CD14-positive monocyte (primary cell): Measurements from ENCODE around the gene CFAP92. TPM values are rescaled to one million over a fixed set of nuclear protein-coding genes. Genes with fewer than 3 reads are reported as not detected.

Experiments
- DNase-seq, 3 donors: peaks; one replicate each; pipeline ENCODE4 v3.0.0-alpha.2; 2011 to 2022
- H2AFZ ChIP-seq: 2 replicates; pipeline ENCODE4 v1.6.0; 2012; ENCODE audit warnings: mild to moderate bottlenecking, low read depth, low read length, inconsistent platforms; ENCODE audit not compliant: insufficient read depth, poor library complexity, severe bottlenecking
- H3K27ac ChIP-seq, 2 donors: 1 replicate in 1 of 2; 2 replicates in 1 of 2; pipeline ENCODE4 v1.5.1; 2012 to 2013; ENCODE audit warnings: low read length in 2 of 2, control low read depth in 1 of 2, inconsistent platforms in 1 of 2, low read depth in 1 of 2, mild to moderate bottlenecking in 1 of 2
- H3K27me3 ChIP-seq, 2 donors: one replicate each; pipeline versions ENCODE4 v1.6.0 to v1.6.1; 2011 to 2013; ENCODE audit warnings: low read length in 2 of 2; ENCODE audit not compliant: control insufficient read depth in 2 of 2, insufficient read depth in 2 of 2
- H3K36me3 ChIP-seq, 2 donors: replicated peaks in 1 of 2; 1 replicate in 1 of 2; 2 replicates in 1 of 2; pipeline versions ENCODE4 v1.5.1 to v1.6.1; 2012 to 2013; ENCODE audit warnings: low read length in 2 of 2, control low read depth in 1 of 2, inconsistent platforms in 1 of 2, mild to moderate bottlenecking in 1 of 2; ENCODE audit not compliant: insufficient read depth in 2 of 2, control insufficient read depth in 1 of 2
- H3K4me1 ChIP-seq, 2 donors: 1 replicate in 1 of 2; 2 replicates in 1 of 2; pipeline versions ENCODE4 v1.5.1 to v1.6.1; 2012 to 2013; ENCODE audit warnings: low read length in 2 of 2, control low read depth in 1 of 2, inconsistent platforms in 1 of 2, mild to moderate bottlenecking in 1 of 2, moderate library complexity in 1 of 2; ENCODE audit not compliant: insufficient read depth in 2 of 2, control insufficient read depth in 1 of 2
- H3K4me2 ChIP-seq: replicated peaks from 2 replicates; pipeline ENCODE3; 2012; ENCODE audit warnings: low read length, moderate library complexity, mild to moderate bottlenecking; ENCODE audit not compliant: poor library complexity, severe bottlenecking; ENCODE audit errors: extremely low read depth
- H3K4me3 ChIP-seq, 3 experiments: fragments of 200-600 bp in 1 of 3; sonication (generic) in 1 of 3; replicated peaks in 1 of 3; 1 replicate in 2 of 3; 2 replicates in 1 of 3; pipeline ENCODE4 v1.5.1; 2011 to 2013; ENCODE audit warnings: low read length in 3 of 3, mild to moderate bottlenecking in 3 of 3, control low read depth in 2 of 3, low read depth in 2 of 3, inconsistent platforms in 1 of 3, moderate library complexity in 1 of 3
- H3K79me2 ChIP-seq: 2 replicates; pipeline ENCODE4 v1.6.0; 2012; ENCODE audit warnings: mild to moderate bottlenecking, control low read depth, inconsistent platforms, low read length, moderate library complexity; ENCODE audit not compliant: insufficient read depth
- H3K9ac ChIP-seq: 2 replicates; pipeline ENCODE4 v1.6.0; 2017; ENCODE audit warnings: low read length, mild to moderate bottlenecking; ENCODE audit not compliant: insufficient read depth, poor library complexity, severe bottlenecking
- H3K9me3 ChIP-seq, 2 donors: replicated peaks in 1 of 2; 1 replicate in 1 of 2; 2 replicates in 1 of 2; pipeline versions ENCODE4 v1.5.1 to v1.6.1; 2012 to 2013; ENCODE audit warnings: low read length in 2 of 2, control low read depth in 1 of 2; ENCODE audit not compliant: control insufficient read depth in 1 of 2, insufficient read depth in 1 of 2
- H4K20me1 ChIP-seq: 2 replicates; pipeline ENCODE4 v1.6.0; 2012; ENCODE audit warnings: mild to moderate bottlenecking, low read length, control low read depth, moderate library complexity; ENCODE audit not compliant: insufficient read depth
- H3K27ac Mint-ChIP-seq, 7 donors: one replicate each; pipeline ENCODE4 v1.8.0; 2020; ENCODE audit warnings: mild to moderate bottlenecking in 7 of 7, mixed read lengths in 7 of 7, moderate library complexity in 6 of 7, inconsistent platforms in 2 of 7
- H3K27me3 Mint-ChIP-seq, 3 donors: one replicate each; pipeline ENCODE4 v1.8.0; 2021 to 2022; ENCODE audit warnings: low read depth in 3 of 3, mild to moderate bottlenecking in 3 of 3, mixed read lengths in 3 of 3, moderate library complexity in 3 of 3, inconsistent platforms in 1 of 3
- H3K36me3 Mint-ChIP-seq, 2 donors: one replicate each; pipeline ENCODE4 v1.8.0; 2020; ENCODE audit warnings: mixed read lengths in 2 of 2, inconsistent platforms in 1 of 2, mild to moderate bottlenecking in 1 of 2
- H3K4me1 Mint-ChIP-seq: one replicate; pipeline ENCODE4 v1.8.0; 2020; ENCODE audit warnings: mild to moderate bottlenecking, mixed read lengths
- H3K4me3 Mint-ChIP-seq, 2 donors: one replicate each; pipeline ENCODE4 v1.8.0; 2020; ENCODE audit warnings: mild to moderate bottlenecking in 2 of 2, mixed read lengths in 2 of 2, moderate library complexity in 1 of 2
- H3K9me3 Mint-ChIP-seq, 7 donors: one replicate each; pipeline ENCODE4 v1.8.0; 2020 to 2022; ENCODE audit warnings: mixed read lengths in 7 of 7, mild to moderate bottlenecking in 6 of 7, moderate library complexity in 6 of 7, inconsistent platforms in 2 of 7
- WGBS: methylation state at CpG from one replicate; pipeline ENCODE4 v1.1.5; 2013; ENCODE audit warnings: missing lambda C conversion rate; ENCODE audit not compliant: insufficient coverage; 5-methylcytosine and 5-hydroxymethylcytosine counted together
- intact Hi-C, 2 donors: fragments of 100-400 bp; cut with micrococcal nuclease; formaldehyde crosslinking; loops; one replicate each; pipeline versions ENCODE4 v1.15.0 to v1.15.1; 2023
- polyA plus RNA-seq, 3 donors: library from polyadenylated mRNA; depleted of rRNA in 1 of 3; unstranded in 2 of 3; stranded (reverse) in 1 of 3; fragments of 300-500 nt in 2 of 3; fragments of >200 nt in 1 of 3; fragmentation: Illumina TruSeq in 2 of 3; gene quantifications; 1 replicate in 2 of 3; 2 replicates in 1 of 3; pipeline ENCODE4 v1.2.3, GENCODE V29; 2012 to 2021
- TF ChIP-seq, protein P1 (sequence below): fragments of 200-600 bp; IDR thresholded peaks from one replicate; pipeline ENCODE4 v1.8.0; 2022; ENCODE audit warnings: antibody characterized with exemption, mild to moderate bottlenecking

CFAP92 gene
- polyA plus RNA-seq, 3 donors, result 0.12 to 0.50 (median 0.19) TPM

GRCh38 chr3:129040579-129041300, 46.9 kb upstream of the CFAP92 start:
- no peak for DNase-seq
- H3K9ac ChIP-seq, result no peak overlapping the region
- H3K9me3 Mint-ChIP-seq, result peaks cover 3 to 14% (median 12%) of the 10 kb centered on the region in 7 donors
- no peak overlapping the region for H3K27ac ChIP-seq
- H3K27ac Mint-ChIP-seq, result peak overlapping the region in 1 of 7 donors; percentile 51
- TF ChIP-seq, protein P1, sequence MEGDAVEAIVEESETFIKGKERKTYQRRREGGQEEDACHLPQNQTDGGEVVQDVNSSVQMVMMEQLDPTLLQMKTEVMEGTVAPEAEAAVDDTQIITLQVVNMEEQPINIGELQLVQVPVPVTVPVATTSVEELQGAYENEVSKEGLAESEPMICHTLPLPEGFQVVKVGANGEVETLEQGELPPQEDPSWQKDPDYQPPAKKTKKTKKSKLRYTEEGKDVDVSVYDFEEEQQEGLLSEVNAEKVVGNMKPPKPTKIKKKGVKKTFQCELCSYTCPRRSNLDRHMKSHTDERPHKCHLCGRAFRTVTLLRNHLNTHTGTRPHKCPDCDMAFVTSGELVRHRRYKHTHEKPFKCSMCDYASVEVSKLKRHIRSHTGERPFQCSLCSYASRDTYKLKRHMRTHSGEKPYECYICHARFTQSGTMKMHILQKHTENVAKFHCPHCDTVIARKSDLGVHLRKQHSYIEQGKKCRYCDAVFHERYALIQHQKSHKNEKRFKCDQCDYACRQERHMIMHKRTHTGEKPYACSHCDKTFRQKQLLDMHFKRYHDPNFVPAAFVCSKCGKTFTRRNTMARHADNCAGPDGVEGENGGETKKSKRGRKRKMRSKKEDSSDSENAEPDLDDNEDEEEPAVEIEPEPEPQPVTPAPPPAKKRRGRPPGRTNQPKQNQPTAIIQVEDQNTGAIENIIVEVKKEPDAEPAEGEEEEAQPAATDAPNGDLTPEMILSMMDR, result no peak
- H3K79me2 ChIP-seq, result no peaks in the 10 kb centered on the region
- no peaks in the 10 kb centered on the region for H3K36me3 Mint-ChIP-seq
- H3K36me3 ChIP-seq, result no peaks in the 10 kb centered on the region
- H3K4me1 ChIP-seq, result peaks cover 0 to 4% of the 10 kb centered on the region in 2 donors
- no peaks in the 10 kb centered on the region for H3K9me3 ChIP-seq
- intact Hi-C loops, result no loop called here
- H3K4me3 Mint-ChIP-seq, result no peak overlapping the region
- H3K27me3 ChIP-seq, result peaks cover 4 to 26% of the 10 kb centered on the region in 2 donors
- H3K4me3 ChIP-seq, result no peak overlapping the region
- H3K27me3 Mint-ChIP-seq, result peaks cover 21 to 42% (median 32%) of the 10 kb centered on the region in 3 donors
- peaks cover 6% of the 10 kb centered on the region for H3K4me1 Mint-ChIP-seq
- H2AFZ ChIP-seq, result no peak overlapping the region
- 94% methylated on average over 14 of the region's 15 CpGs for WGBS
- H4K20me1 ChIP-seq, result no peaks in the 10 kb centered on the region
- H3K4me2 ChIP-seq, result no peak overlapping the region

- peaks cover 3 to 13% (median 9%) of the 10 kb centered on the region in 7 donors for H3K9me3 Mint-ChIP-seq
- no peak overlapping the region for H3K27ac Mint-ChIP-seq
- H3K27me3 Mint-ChIP-seq, result peaks cover 18 to 34% (median 28%) of the 10 kb centered on the region in 3 donors
- Histone ChIP-seq H3K9me3 (no peaks in the 10 kb centered on the region), H3K36me3 (no peaks in the 10 kb centered on the region), H3K27ac (no peak overlapping the region), H3K79me2 (no peaks in the 10 kb centered on the region), H3K4me1 (no peaks in the 10 kb centered on the region), H4K20me1 (no peaks in the 10 kb centered on the region), H3K27me3 (peaks cover 0 to 20% of the 10 kb centered on the region in 2 donors), H3K9ac (no peak overlapping the region), H3K4me2 (no peak overlapping the region), H2AFZ (no peak overlapping the region), H3K4me3 (no peak overlapping the region)
- H3K4me1 Mint-ChIP-seq, result peaks cover 4% of the 10 kb centered on the region
- intact Hi-C loops, result no loop called here
- TF ChIP-seq, protein P1, result no peak
- no peaks in the 10 kb centered on the region for H3K36me3 Mint-ChIP-seq
- DNase-seq, result no peak
- 88% methylated on average over 2 of the region's 3 CpGs for WGBS
- H3K4me3 Mint-ChIP-seq, result no peak overlapping the region
Observed at GRCh38 chr3:129040039-129040336, 46.1 kb upstream of the CFAP92 start.
